Gastroesophageal sphincter (tissue), 3 donors: ENCODE measurements around the gene GALR3.

Experiments used
- POLR2AphosphoS5 ChIP-seq: sonication (generic); formaldehyde crosslinking; IDR thresholded peaks from one replicate; pipeline ENCODE4 v1.6.1; 2017; ENCODE audit warnings: antibody characterized with exemption
- TF ChIP-seq, protein P1 (sequence below), 4 experiments: fragments of 200-600 bp in 2 of 4; fragments of 450-650 bp in 2 of 4; sonication (generic) in 1 of 4; IDR thresholded peaks; one replicate each; pipeline ENCODE4 v1.5.1; 2017 to 2019; ENCODE audit warnings: antibody characterized with exemption in 4 of 4, mild to moderate bottlenecking in 2 of 4, moderate library complexity in 2 of 4

DNA sequence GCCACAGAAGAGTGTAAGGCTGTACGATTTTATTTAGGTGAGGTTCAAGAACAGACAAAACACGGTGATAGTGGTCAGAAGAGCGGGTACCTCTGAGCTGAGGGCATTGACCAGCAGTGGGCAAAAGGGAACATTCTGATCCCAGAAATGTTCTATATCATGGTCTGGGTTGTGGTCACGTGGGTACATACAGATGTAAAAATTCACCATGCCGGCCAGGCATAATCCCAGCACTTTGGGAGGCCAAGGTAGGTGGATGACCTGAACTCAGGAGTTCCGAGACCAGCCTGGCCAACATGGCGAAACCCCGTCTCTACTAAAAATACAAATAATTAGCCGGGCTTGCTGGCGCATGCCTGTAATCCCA is 46.6 kb upstream of the GALR3 start:
- TF ChIP-seq POLR2AphosphoS5 = no peak
- TF ChIP-seq, protein P1, sequence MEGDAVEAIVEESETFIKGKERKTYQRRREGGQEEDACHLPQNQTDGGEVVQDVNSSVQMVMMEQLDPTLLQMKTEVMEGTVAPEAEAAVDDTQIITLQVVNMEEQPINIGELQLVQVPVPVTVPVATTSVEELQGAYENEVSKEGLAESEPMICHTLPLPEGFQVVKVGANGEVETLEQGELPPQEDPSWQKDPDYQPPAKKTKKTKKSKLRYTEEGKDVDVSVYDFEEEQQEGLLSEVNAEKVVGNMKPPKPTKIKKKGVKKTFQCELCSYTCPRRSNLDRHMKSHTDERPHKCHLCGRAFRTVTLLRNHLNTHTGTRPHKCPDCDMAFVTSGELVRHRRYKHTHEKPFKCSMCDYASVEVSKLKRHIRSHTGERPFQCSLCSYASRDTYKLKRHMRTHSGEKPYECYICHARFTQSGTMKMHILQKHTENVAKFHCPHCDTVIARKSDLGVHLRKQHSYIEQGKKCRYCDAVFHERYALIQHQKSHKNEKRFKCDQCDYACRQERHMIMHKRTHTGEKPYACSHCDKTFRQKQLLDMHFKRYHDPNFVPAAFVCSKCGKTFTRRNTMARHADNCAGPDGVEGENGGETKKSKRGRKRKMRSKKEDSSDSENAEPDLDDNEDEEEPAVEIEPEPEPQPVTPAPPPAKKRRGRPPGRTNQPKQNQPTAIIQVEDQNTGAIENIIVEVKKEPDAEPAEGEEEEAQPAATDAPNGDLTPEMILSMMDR (IDR thresholded peaks at IDR 0.05) = no peak
